K562 (cell line): ENCODE measurements around the gene DOCK6. TPM values are rescaled to one million over a fixed set of nuclear protein-coding genes. Genes with fewer than 3 reads are reported as not detected.

ENCODE experiments used
- ATAC-seq: fragments of 200-7000 bp; cut with Tn5 transposase; 3 replicates; pipeline ENCODE4 v1.9.1; 2020; ENCODE audit warnings: moderate library complexity
- BruUV-seq: library from RNA; stranded (reverse); fragments of 400-500 nt; replicated peaks from 2 replicates; lab custom pipeline; 2021; lab: Mats Ljungman, UMichigan
- CTCF ChIA-PET: fragments of 300-600 bp; formaldehyde crosslinking; extraction: SDS; loops from one replicate; lab custom pipeline; 2021; ENCODE audit warnings: low intra/inter-chr PET ratio; lab: Yijun Ruan, JAX
- POLR2A ChIA-PET: fragments of 300-600, 350-650 bp; sonication (Branson Sonifier 250); formaldehyde crosslinking; extraction: SDS; loops from one replicate; lab custom pipeline; 2021; ENCODE audit warnings: antibody characterized with exemption, inconsistent platforms; lab: Yijun Ruan, JAX
- DNase-seq, 4 experiments: peaks; one replicate each; pipeline versions ENCODE4 v3.0.0 to v3.0.0-alpha.2; 2011 to 2018; ENCODE audit warnings: low spot score in 3 of 4, mixed read lengths in 3 of 4; ENCODE audit errors: extremely low read depth in 1 of 4
- FAIRE-seq: peaks from 2 replicates; lab custom pipeline; 2011; peaks lifted over from hg19 to GRCh38; lab: Jason Lieb, UNC
- H2AFZ ChIP-seq: 2 replicates; pipeline ENCODE4 v1.6.0; 2011; ENCODE audit warnings: low read depth, low read length, control low read depth, inconsistent platforms
- H3K27ac ChIP-seq: fragments of 200-600 bp; 3 replicates; pipeline ENCODE4 v1.8.0; 2011; ENCODE audit warnings: low read depth, mild to moderate bottlenecking, control low read depth, inconsistent platforms, low read length, moderate library complexity, mixed read lengths; ENCODE audit errors: extremely low read depth
- H3K27me3 ChIP-seq, 2 experiments: fragments of 300-600 bp in 1 of 2; 2 replicates in 1 of 2; 3 replicates in 1 of 2; pipeline versions ENCODE4 v1.6.0 to v1.8.0; 2011; ENCODE audit warnings: inconsistent platforms in 2 of 2, low read length in 2 of 2, mild to moderate bottlenecking in 1 of 2, mixed read lengths in 1 of 2, moderate library complexity in 1 of 2; ENCODE audit not compliant: control insufficient read depth in 2 of 2, insufficient read depth in 2 of 2
- H3K36me3 ChIP-seq: fragments of 300-600 bp; 3 replicates; pipeline ENCODE4 v1.8.0; 2011; ENCODE audit warnings: mild to moderate bottlenecking, low read length, inconsistent platforms; ENCODE audit not compliant: control insufficient read depth, insufficient read depth
- H3K4me1 ChIP-seq, 2 experiments: fragments of 200-600 bp in 1 of 2; replicated peaks in 1 of 2; 2 replicates in 1 of 2; 3 replicates in 1 of 2; pipeline versions ENCODE4 v1.5.1 to v1.8.0; 2011; ENCODE audit warnings: inconsistent platforms in 2 of 2, low read length in 2 of 2, mild to moderate bottlenecking in 1 of 2, mixed read lengths in 1 of 2, moderate library complexity in 1 of 2; ENCODE audit not compliant: control insufficient read depth in 2 of 2, insufficient read depth in 2 of 2
- H3K4me2 ChIP-seq: 2 replicates; pipeline ENCODE4 v1.6.1; 2011; ENCODE audit warnings: low read length, control low read depth, inconsistent platforms, mixed read lengths; ENCODE audit not compliant: insufficient read depth
- H3K4me3 ChIP-seq: fragments of 200-600 bp; sonication (generic), shearing (Covaris generic); 2 replicates; pipeline ENCODE4 v1.5.1; 2016; ENCODE audit warnings: control low read depth, inconsistent platforms
- H3K79me2 ChIP-seq: fragments of 200-600 bp; 3 replicates; pipeline ENCODE4 v1.8.0; 2011; ENCODE audit warnings: low read length, inconsistent platforms; ENCODE audit not compliant: control insufficient read depth, insufficient read depth
- H3K9ac ChIP-seq, 2 experiments: 2 replicates each; pipeline versions ENCODE4 v1.6.0 to v1.6.1; 2011; ENCODE audit warnings: low read depth in 2 of 2, low read length in 2 of 2, control low read depth in 1 of 2, inconsistent platforms in 1 of 2, mild to moderate bottlenecking in 1 of 2, mixed read lengths in 1 of 2; ENCODE audit not compliant: insufficient read depth in 1 of 2
- H3K9me1 ChIP-seq: one replicate; pipeline ENCODE4 v1.6.0; 2011; ENCODE audit warnings: inconsistent platforms, mild to moderate bottlenecking, low read length, moderate library complexity; ENCODE audit not compliant: control insufficient read depth, insufficient read depth
- H3K9me3 ChIP-seq: replicated peaks from 2 replicates; pipeline ENCODE4 v1.5.1; 2011; ENCODE audit warnings: low read depth, low read length, inconsistent platforms; ENCODE audit not compliant: control insufficient read depth, insufficient read depth
- H4K20me1 ChIP-seq: replicated peaks from 2 replicates; pipeline ENCODE4 v1.6.1; 2011; ENCODE audit warnings: low read length, inconsistent platforms, mixed read lengths; ENCODE audit not compliant: control insufficient read depth, insufficient read depth
- BRF1 ChIP-seq: IDR thresholded peaks from 3 replicates; pipeline ENCODE4 v1.6.1; 2011; ENCODE audit warnings: borderline replicate concordance, mild to moderate bottlenecking; ENCODE audit not compliant: insufficient read length; ENCODE audit errors: extremely low read depth
- ELF2 ChIP-seq: fragments of 250-450 bp; sonication (Bioruptor Pico); IDR thresholded peaks from 2 replicates; pipeline ENCODE4 v1.5.0; 2021; ENCODE audit warnings: mild to moderate bottlenecking
- HIVEP1 ChIP-seq: fragments of 250-450 bp; sonication (Bioruptor Pico); IDR thresholded peaks from 2 replicates; pipeline ENCODE4 v1.4.0; 2020; ENCODE audit warnings: mild to moderate bottlenecking
- MYC ChIP-seq, 2 experiments: fragments of 250-450 bp in 1 of 2; sonication (Bioruptor Pico) in 1 of 2; IDR thresholded peaks; 2 replicates each; pipeline versions ENCODE4 v1.5.1 to v1.6.1; 2012 to 2021; ENCODE audit warnings: low read depth in 2 of 2, borderline replicate concordance in 1 of 2, improper control_type of control experiment in 1 of 2, low read length in 1 of 2, mild to moderate bottlenecking in 1 of 2, moderate library complexity in 1 of 2
- PCBP1 ChIP-seq: fragments of 200-400 bp; formaldehyde crosslinking; IDR thresholded peaks from 2 replicates; pipeline ENCODE4 v1.6.1; 2018; ENCODE audit warnings: mild to moderate bottlenecking, low read depth, low read length; ENCODE audit not compliant: poor library complexity, severe bottlenecking
- RBM15 ChIP-seq: fragments of 200-400 bp; formaldehyde crosslinking; IDR thresholded peaks from 2 replicates; pipeline ENCODE4 v1.6.1; 2018; ENCODE audit warnings: mild to moderate bottlenecking, low read length, moderate library complexity; ENCODE audit not compliant: insufficient read depth
- U2AF1 ChIP-seq: fragments of 200-400 bp; formaldehyde crosslinking; optimal IDR thresholded peaks from 2 replicates; pipeline ENCODE3; 2017; ENCODE audit warnings: mild to moderate bottlenecking, low read depth, low read length, moderate library complexity
- ZNF699 ChIP-seq: fragments of 250-450 bp; sonication (Bioruptor Pico); IDR thresholded peaks from 2 replicates; pipeline ENCODE4 v1.8.0; 2021; ENCODE audit warnings: mild to moderate bottlenecking, moderate library complexity; ENCODE audit not compliant: insufficient replicate concordance
- WGBS: fragments of 100-300 bp; shearing (Covaris generic); methylation state at CpG from one replicate; pipeline ENCODE4 v1.1.6; 2016; ENCODE audit warnings: low coverage, mixed read lengths; ENCODE audit not compliant: insufficient coverage; ENCODE audit errors: missing lambda C conversion rate; 5-methylcytosine and 5-hydroxymethylcytosine counted together
- in situ Hi-C: fragments of 300-500 bp; cut with MboI; formaldehyde crosslinking; loops from 4 replicates; pipeline ENCODE4 v1.15.0; 2018; ENCODE audit warnings: inconsistent platforms, mixed read lengths
- intact Hi-C: fragments of 100-400 bp; cut with micrococcal nuclease; formaldehyde crosslinking; loops from 2 replicates; pipeline ENCODE4 v1.14.2; 2022
- polyA plus RNA-seq, 8 experiments: library from polyadenylated mRNA; depleted of rRNA in 4 of 8; stranded (reverse) in 5 of 8; unstranded in 3 of 8; fragments of >200 nt; fragmentation: Nextera tagmentation in 2 of 8; fragmentation: Illumina TruSeq in 1 of 8; extraction: Ambion mirVana in 2 of 8; extraction: Trizol in 1 of 8; gene quantifications; 2 replicates each; pipeline versions ENCODE4 v1.2.1 to v1.2.3, GENCODE V29; 2011 to 2014; ENCODE audit warnings: inconsistent platforms in 1 of 8, missing spikeins in 1 of 8
- total RNA-seq, 7 experiments: library from RNA; depleted of rRNA in 6 of 7; stranded (reverse); fragments of >200 nt in 6 of 7; fragmentation: Illumina TruSeq in 2 of 7; extraction: Trizol in 2 of 7; gene quantifications; 2 replicates each; pipeline versions ENCODE4 v1.2.1 to v1.2.3, GENCODE V29; 2011 to 2021; ENCODE audit warnings: low replicate concordance in 1 of 7
- TF ChIP-seq, protein P1 (sequence below): sonication (generic); formaldehyde crosslinking; IDR thresholded peaks from 2 replicates; pipeline ENCODE4 v1.8.0; 2022; ENCODE audit warnings: missing genetic modification reagents, mild to moderate bottlenecking, borderline replicate concordance
- TF ChIP-seq, protein P2 (sequence below): IDR thresholded peaks from 2 replicates; pipeline ENCODE4 v1.6.1; 2011; ENCODE audit warnings: borderline replicate concordance, low read depth, mild to moderate bottlenecking, moderate library complexity, low read length; ENCODE audit not compliant: insufficient read depth, poor library complexity, severe bottlenecking
- TF ChIP-seq, protein P3 (sequence below): sonication (generic); formaldehyde crosslinking; IDR thresholded peaks from 2 replicates; pipeline ENCODE4 v1.8.0; 2022; ENCODE audit warnings: mild to moderate bottlenecking, low read depth, missing genetic modification reagents

DOCK6 gene
- total and polyA plus RNA-seq, 9 of the 15 experiments (the other 6 are each of a cell fraction or from before 2014, with no cell fraction given) = 0.35 to 19.3 (median 3.8) TPM

GRCh38 chr19:11180346-11180745 is 82.0 kb downstream of the DOCK6 start:
- ChIA-PET CTCF (no interaction called here), POLR2A (interaction anchor here (0.7 kb wide), 1 partner anchor 260 kb away, joined by 3 read pairs; no protein-coding TSS in a partner anchor)
- DNase-seq = no peak
- Histone ChIP-seq H3K79me2 (no peaks in the 10 kb centered on the region), H3K9me1 (no peaks in the 10 kb centered on the region), H3K27ac (no peak overlapping the region), H3K9ac (no peak overlapping the region), H3K4me1 (peaks cover 0 to 5% of the 10 kb centered on the region in 2 experiments; a peak in 1 of 5 replicates), H2AFZ (no peak overlapping the region), H3K36me3 (peaks cover 26% of the 10 kb centered on the region; the same call in 2 of the 3 replicates), H3K27me3 (no peaks in the 10 kb centered on the region), H4K20me1 (no peaks in the 10 kb centered on the region), H3K4me3 (no peak overlapping the region), H3K9me3 (no peaks in the 10 kb centered on the region), H3K4me2 (no peak overlapping the region)
- no peak for FAIRE-seq
- 89% methylated on average over 8 of the region's 8 CpGs for WGBS
- intact Hi-C loops (no loop called here), in situ Hi-C loops (no loop called here)
- ATAC-seq = no peak
- BruUV-seq = no TSS peak
- TF ChIP-seq MYC (IDR thresholded peaks at IDR 0.05; ENCODE audit: low read depth, low read length) = no peak
- no peak for TF ChIP-seq MYC (CRISPR knock-in tag; IDR thresholded peaks at IDR 0.05; ENCODE audit: borderline replicate concordance, low read depth)
- TF ChIP-seq, protein P1, sequence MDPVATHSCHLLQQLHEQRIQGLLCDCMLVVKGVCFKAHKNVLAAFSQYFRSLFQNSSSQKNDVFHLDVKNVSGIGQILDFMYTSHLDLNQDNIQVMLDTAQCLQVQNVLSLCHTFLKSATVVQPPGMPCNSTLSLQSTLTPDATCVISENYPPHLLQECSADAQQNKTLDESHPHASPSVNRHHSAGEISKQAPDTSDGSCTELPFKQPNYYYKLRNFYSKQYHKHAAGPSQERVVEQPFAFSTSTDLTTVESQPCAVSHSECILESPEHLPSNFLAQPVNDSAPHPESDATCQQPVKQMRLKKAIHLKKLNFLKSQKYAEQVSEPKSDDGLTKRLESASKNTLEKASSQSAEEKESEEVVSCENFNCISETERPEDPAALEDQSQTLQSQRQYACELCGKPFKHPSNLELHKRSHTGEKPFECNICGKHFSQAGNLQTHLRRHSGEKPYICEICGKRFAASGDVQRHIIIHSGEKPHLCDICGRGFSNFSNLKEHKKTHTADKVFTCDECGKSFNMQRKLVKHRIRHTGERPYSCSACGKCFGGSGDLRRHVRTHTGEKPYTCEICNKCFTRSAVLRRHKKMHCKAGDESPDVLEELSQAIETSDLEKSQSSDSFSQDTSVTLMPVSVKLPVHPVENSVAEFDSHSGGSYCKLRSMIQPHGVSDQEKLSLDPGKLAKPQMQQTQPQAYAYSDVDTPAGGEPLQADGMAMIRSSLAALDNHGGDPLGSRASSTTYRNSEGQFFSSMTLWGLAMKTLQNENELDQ (CRISPR knock-in tag) = no peak
- no peak for TF ChIP-seq PCBP1
- no peak for TF ChIP-seq ELF2 (CRISPR knock-in tag)
- TF ChIP-seq, protein P2, sequence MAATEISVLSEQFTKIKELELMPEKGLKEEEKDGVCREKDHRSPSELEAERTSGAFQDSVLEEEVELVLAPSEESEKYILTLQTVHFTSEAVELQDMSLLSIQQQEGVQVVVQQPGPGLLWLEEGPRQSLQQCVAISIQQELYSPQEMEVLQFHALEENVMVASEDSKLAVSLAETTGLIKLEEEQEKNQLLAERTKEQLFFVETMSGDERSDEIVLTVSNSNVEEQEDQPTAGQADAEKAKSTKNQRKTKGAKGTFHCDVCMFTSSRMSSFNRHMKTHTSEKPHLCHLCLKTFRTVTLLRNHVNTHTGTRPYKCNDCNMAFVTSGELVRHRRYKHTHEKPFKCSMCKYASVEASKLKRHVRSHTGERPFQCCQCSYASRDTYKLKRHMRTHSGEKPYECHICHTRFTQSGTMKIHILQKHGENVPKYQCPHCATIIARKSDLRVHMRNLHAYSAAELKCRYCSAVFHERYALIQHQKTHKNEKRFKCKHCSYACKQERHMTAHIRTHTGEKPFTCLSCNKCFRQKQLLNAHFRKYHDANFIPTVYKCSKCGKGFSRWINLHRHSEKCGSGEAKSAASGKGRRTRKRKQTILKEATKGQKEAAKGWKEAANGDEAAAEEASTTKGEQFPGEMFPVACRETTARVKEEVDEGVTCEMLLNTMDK = no peak
- TF ChIP-seq ZNF699 (CRISPR knock-in tag) = no peak
- TF ChIP-seq, protein P3, sequence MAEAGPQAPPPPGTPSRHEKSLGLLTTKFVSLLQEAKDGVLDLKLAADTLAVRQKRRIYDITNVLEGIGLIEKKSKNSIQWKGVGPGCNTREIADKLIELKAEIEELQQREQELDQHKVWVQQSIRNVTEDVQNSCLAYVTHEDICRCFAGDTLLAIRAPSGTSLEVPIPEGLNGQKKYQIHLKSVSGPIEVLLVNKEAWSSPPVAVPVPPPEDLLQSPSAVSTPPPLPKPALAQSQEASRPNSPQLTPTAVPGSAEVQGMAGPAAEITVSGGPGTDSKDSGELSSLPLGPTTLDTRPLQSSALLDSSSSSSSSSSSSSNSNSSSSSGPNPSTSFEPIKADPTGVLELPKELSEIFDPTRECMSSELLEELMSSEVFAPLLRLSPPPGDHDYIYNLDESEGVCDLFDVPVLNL (CRISPR knock-in tag) = no peak
- no peak for TF ChIP-seq U2AF1
- TF ChIP-seq HIVEP1 (CRISPR knock-in tag) = no peak
- TF ChIP-seq BRF1 = no peak
- TF ChIP-seq RBM15 = no peak
